NK-92 treated with Interleukin-12 subunit alpha and Interleukin-12 subunit beta, amount 100 ng/mL, for 24 hours (cell line): ENCODE data around the gene LIN7B.
"Not testable (repeated sequence)": the region's sequence is repeated elsewhere in the genome, so short reads cannot be mapped to it uniquely, and the experiment has no call there.

ENCODE experiments used
- DNase-seq: peaks from one replicate; lab custom pipeline; 2025; lab: John Stamatoyannopoulos, UW

LIN7B gene

DNA sequence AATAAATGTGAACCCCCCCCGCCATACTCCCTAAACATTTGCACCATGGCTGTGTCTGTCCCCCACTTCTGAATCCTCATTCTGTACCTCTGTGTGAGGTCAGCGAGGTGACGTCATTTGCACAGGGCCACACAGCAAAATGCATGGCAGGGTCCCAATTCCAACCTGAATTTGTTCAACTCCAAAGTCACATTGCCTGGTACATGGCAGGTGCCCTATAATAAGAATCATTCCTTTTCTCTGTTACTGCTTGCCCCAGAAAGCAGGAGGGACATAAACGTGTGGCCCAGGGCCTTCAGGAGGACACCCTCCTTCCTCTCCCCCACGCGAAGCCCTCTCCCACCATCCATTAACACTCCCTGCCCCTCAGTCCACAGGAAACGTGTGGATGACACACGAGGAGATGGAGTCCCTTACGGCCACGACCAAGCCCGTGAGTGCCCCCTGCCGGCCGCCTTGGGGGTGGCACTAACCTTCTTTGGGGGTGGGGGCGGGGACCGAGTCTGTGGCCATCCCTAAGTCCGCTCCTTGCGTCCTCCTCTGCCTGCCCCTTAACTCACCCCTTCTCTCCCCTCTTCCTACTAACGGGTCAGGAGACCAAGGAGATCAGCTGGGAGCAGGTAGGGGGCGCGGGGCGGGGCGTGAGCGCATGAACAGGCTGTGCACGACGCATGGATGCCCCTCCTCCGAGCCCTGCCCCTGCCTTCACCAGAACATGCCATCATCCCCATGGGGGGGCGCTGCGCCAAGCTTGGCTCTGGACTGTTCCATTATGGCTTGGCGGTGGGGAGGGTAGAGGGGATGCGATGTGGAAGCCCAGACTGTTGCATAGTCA lies 31.6 kb downstream of the LIN7B start:
- peak; percentile 38 for DNase-seq

DNA sequence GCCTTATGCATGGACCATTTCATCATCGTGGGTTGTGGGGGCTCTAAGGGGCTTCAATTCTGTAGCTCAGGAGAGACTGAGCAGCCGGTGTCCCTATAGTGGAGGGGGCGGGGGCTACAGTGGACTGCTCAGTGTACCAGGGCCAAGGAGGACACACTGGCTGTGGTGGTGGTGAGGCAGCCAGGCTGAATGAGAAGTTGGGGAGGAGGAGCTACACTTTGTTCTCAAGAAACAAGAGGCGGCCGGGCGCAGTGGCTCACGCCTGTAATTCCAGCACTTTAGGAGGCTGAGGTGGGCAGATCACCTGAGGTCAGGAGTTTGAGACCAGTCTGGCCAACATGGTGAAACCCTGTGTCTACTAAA lies 32.2 kb downstream of the LIN7B start:
- not testable (repeated sequence) for DNase-seq

DNA sequence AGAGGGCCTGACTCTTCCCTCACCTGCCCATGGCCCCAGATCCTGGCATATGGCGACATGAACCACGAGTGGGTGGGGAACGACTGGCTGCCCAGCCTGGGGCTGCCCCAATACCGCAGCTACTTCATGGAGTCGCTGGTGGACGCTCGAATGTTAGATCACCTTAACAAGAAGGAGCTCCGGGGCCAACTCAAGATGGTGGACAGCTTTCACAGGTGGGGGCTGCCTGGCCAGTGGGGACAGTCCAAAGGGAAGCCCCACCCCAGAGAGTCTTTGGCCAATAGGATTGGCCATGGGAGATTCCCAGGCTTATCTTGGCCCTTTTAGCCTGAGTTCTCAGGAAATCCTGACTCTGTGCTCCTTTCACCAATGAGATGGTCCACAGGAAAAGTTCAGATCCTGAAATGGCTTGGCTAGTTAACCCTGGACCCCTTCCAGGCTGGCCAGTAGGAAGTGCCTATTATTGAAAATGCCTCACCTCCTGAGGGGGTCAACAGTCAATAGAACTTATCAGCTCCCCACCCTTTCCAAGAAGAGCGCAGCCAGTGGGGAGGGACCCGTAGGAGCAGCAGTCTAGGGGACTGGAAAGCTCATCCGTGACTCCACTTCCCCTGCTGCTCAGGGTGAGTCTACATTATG lies 34.0 kb downstream of the LIN7B start:
- DNase-seq: no peak

DNA sequence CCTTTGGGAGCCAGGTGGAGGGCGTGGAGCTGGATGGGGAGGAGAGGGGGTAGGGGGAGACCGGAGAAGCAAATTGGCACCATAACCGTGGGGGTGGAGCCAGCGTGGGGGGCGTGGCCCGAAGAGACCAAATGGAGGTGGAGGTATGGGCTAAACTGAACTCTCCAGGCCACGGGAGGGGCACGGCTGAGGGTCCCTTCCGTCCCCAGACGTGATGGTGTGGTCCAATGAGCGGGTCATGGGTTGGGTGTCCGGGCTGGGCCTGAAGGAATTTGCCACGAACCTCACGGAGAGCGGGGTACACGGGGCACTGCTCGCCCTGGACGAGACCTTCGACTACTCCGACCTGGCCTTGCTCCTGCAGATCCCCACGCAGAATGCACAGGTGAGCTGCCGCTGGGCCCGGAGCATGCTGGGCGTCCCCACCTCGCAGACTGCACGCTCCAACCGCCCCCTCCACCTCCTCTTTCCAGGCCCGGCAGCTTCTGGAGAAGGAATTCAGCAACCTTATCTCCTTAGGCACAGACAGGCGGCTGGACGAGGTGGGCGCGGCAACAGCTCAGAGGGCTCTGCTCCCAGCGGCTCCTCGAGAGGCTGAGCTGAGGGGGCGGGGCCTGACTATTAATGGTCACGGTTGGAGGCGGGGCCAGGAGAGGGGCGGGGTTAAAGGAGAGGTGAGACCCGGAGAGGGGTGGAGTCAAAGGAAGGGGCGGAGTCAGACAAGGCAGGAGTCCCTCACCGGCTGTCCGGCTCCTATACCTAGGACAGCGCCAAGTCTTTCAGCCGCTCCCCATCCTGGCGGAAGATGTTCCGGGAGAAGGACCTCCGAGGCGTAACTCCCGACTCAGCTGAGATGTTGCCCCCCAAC lies 34.8 kb downstream of the LIN7B start:
- peak; percentile 21 for DNase-seq

DNA sequence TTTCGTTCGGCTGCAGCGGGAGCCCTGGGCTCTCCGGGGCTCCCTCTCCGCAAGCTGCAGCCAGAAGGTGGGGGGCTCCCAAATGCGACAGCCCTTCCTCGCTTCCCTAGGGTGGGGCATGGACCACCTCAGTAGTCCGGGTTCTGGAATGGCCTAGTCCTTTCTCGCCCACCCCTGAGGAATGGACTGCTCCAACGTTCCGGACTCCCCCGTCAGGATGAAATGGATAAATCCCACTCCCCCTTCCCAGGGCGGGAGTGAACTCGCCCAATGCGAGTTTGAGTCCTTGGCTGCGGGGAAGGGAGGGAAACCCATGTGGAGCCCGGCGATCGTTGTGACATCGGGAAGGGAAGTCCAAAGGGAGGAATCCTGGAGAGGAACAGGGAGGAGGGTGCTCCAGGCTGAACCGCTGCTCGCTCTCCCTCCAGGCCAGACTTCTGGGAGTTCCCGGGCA lies 35.5 kb downstream of the LIN7B start:
- no peak for DNase-seq

DNA sequence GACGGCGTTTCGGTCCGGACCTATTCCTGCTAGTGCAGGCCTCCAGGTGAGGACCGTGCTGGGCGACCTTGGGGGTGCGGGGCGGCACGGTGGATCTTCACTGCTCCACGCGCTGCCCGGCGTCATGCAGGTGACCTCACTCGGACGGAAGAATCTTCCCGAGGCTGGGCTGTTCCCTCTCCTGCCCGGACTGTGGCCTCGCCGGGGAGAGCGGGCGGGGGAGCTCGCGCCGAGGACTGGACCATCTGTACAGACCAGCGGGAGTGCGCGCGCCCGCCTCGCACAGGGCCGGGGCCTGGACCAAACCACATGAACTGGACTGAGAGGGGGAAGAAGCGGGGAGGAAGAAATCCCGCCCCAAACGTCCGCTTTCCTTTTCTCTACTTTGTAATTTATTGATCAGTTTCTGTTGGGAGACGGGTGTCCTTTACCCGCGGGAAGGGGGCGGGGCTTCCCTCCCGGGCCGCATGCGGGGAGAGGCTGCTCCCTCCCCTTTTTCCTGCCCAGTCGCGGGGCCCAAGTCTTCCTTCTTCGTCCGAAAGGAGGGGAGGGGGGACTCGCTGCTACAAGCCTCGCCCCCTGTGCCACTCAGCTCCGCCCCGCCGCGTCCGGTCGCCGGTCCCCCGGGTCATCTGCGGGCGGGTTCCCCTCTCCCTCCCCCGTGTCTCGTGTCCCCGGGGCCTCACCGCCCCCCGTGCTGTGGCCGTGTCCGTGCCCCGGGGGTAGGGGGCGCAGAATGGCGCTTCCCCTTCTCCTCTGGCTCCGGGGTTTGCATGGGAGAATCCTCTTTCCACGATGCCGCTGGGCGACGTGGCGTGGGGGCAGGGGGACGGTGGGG lies 36.2 kb downstream of the LIN7B start:
- DNase-seq: no peak

DNA sequence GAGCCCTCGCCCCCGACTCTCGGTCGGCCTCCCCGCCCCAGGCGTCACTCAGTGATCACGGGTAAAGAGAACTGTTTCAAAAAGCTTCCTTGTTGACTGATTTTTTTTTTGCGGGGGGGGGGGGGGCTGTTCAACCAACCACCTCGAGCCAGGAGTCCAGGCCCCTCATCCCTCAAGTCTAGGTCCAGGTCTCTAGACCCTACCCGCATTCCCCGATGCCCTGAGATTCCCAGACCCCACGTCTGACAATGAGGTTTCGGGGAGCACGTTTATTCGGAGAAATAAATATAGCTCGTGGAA lies 36.7 kb downstream of the LIN7B start:
- DNase-seq: no peak

DNA sequence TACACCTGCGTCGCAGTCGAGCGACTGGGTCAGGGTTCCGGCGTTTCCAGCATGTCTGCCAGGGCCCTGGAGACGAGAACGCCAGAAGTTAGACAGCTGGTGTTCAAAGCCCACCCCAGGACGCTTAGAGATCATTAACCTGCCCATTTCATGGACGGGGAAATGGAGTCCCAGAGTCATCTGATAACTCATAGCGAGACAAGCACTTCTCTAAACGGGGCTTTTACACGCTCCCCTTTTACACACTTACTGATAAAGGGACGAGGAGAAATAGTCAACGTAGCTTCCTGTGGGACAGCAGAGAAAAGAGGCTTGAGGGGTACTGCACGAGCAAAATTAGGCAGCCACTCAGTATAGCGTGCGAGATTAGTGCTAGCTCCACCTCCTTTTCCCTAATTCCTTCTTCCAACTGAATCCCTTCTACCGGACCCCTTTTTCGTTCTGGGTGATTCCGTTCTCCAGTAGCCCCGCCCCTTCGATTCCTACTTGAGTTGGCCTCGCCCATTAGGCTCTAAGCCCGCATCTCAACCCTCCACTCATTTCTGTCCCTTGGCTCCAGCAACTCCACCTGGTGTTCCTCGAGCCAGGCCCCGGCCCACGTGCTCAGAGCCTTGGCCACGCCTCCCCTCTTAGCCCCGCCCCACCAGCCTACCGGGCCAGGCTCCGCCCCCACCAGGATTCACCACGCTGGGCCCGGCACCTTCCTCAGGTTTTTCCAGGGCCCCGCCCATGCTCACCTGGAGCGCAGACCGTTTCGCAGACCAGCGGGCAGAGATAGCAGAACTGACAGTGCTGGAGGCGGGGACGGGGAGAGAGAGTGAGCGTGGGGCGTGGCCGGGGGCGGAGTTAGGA lies 37.3 kb downstream of the LIN7B start:
- DNase-seq: no peak

DNA sequence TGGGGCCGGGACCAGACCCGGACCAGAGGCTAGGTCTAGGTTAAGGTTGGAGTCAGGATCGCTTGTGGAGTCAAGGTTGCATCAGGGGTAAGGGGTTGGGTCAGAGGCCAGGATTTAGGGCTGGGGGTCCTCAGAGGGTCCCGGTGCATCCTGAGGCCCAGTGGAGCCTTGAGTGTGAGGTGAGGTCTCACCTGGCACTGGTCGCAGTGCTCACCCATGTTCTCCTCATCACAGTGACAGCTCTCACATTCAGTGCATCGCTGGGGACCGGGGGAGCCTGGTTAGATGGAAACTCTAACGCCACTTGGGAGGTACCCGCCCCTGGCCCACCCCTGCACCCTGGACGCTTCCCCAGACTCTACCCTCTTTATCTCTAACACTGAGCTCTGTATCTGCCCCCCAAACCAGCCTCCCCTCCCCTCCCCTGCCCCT lies 38.0 kb downstream of the LIN7B start:
- DNase-seq: no peak

DNA sequence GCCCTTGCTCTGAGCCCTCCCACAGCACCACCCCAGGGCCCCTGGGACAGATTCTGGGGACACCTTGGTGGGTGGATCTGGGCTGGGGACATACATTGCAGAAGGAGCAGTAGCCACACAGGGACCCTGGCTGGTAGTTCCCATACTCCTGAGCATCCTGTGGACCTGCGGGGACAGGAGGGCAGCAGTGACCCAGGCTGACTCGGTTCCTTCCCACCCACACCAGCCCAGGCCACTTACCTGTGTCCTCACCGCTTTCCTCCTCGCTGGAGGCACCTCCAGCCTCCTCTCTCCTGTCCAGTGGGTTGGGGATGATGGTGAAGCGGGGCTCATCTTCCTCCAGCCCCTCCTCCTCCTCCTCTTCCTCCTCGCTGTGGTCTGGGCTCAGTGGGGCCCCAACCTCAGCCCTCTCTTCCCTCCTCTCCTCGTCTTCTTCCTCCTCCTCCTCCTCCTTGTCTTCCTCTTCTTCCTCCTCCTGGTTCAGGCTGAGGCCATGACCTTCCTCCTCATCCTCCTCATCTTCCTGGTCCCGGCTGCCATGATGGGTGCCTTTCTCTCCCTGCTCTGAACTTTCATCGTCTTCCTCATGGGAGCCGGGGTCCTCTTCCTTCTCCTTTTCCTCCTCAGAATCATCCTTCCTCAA lies 39.1 kb downstream of the LIN7B start:
- no peak for DNase-seq

DNA sequence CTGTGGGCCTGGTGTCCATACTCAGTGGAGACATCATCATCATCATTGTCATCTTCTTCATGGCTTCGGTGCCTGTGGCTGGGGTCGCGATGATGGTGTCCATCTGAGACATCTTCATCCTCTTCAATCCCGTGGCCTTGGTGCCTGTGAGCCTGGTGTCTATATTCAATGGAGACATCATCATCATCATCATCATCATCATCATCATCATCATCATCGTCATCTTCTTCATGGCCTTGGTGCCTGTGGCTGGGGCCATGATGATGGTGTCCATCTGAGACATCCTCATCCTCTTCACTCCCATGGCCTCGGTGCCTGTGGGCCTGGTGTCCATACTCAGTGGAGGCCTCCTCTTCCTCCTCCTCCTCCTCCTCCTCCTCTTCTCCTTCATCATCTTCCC lies 40.1 kb downstream of the LIN7B start:
- no peak for DNase-seq

DNA sequence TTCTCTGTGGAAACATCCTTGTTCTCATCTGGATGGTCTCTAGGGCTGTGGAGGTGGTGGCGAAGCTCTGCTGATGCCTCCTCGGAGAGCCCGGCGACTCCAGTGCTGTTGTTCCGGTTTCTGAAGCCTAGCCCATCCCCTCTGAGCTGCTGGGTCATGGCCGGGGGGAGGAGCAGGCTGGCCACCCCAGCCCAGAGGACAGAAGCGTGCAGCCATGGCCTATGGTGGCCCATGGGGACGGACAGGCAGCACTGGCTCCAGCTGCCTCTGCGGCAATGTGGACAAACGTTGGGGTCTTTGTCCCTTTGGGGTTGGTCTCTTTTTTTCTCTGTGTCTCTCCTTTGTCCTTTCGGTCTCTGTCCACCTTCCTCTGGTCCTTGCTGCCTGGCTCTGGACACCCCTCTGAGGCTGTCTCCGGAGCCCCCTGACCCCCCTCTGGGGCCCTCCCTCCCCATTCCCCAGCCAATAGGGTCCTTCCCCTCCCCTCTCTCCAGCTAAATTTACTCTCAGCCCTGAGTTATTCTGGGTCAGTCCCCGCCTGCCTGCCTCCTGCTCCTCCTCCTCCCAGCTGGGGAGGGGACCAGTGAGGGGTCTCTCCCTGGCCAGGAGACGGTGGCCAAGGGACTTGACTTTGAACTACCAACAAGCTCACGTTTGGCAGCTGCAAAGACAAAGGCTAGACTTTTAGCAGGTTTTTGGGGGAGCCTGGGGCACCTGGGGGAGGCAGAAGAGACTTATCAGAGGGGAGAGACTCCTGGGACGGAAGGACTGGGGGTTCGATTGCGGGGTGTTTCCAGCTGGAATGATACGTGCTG lies 41.0 kb downstream of the LIN7B start, which contains the start of gene HRC:
Gene HRC (minus strand): TSS at position 392 of the 815 bp plus-strand sequence. CDS start 159 bp downstream, at position 233.
- no peak for DNase-seq

DNA sequence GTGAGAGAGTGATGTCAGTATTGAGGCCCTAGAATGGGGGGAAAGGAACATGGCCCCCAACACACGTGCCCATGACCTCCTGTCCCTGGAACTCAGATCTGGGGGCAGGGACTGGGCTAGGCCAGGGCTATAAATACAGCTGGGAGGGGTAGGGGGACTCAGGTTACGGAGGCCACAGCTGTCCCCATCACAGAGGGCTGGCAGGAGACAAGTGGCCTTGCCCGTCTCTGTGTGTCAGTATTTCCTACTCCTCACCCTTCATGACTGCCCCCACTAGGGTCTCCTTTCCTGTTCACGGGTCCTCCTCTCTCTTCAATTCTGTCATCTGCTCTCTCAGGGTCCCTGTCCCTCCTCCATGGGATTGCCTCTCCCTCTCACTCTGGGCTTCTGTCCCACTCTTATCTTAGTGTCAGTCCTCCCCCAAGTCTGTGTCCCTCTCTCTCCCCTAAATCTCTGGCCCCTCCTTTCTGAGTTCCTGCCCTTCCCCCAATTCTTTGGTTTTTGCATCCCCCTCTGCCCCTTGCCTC lies 41.7 kb downstream of the LIN7B start:
- no peak for DNase-seq

DNA sequence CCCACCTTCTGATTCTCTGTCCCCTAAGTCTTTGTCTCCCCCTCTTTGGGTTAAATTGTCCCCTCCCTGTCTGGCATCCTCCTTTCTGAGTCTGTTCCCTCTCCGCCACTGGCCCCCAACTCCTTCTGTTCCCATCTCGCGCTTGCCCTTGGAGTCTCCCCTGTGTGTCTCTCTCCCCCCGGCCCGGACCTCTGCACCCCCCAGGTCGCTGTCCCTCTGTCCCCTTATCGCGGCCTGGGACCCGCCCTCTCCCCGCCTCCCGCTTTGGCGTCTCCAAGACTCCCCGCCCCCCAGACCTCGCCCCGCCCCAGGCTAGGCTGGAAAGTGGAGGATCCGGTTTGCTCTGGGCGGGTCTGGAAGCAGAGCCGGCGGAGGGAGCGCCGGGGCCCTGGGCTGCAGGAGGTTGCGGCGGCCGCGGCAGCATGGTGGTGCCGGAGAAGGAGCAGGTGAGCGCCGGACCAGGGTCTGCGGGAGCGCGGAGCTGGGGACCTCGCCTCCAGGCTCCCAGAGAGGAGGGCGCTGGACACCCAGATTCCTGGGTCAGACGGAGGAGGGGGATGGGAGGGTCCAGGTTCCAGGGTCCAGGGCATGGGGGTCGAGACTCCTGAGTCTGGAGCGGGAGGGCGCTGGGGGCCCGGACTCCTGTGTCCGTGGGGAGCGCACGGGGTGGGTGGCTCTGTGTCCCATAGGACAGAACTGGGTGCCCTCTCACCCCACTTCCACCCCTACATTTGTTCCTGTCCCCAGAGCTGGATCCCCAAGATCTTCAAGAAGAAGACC lies 43.5 kb downstream of the LIN7B start, which contains the start of gene TRPM4:
Gene TRPM4 (plus strand): TSS at position 348 of the 780 bp plus-strand sequence. CDS start 75 bp downstream, at position 423.
- DNase-seq: no peak

DNA sequence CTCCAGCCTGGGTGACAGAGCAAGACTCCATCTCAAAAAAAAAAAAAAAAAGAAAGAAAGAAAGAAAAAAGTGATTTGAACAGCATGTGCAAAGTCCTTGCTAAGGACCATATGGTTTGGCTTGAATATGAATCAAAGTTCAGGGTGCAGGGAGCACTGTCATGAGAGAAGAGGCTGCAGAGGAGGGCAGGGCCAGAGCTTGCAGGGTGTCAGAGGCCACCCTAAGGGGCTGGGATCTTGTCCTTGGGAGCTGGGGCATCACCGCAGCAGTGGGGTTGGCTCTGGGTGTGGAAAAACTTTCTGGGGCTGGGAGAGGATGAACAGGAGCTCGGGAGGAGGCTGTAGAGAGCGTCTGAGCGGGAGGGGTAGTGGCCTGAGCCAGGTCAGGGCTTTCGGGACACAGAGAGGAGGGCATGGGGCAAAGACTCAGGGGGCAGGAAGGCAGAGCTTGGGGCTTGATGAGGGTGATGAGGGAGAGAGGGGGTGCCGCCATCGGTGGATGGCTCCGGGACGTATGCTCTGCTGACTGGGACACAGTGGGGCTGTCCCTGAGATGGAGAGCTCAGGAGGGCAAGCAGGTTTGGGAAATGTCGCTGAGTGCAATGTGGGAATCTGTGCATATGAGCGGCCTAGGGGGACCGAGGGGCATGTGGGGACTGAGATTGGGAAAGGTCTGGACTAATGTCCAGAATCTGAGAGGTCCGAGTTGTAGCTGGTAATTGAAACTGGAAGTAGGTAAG lies 46.5 kb downstream of the LIN7B start:
- DNase-seq: no peak

DNA sequence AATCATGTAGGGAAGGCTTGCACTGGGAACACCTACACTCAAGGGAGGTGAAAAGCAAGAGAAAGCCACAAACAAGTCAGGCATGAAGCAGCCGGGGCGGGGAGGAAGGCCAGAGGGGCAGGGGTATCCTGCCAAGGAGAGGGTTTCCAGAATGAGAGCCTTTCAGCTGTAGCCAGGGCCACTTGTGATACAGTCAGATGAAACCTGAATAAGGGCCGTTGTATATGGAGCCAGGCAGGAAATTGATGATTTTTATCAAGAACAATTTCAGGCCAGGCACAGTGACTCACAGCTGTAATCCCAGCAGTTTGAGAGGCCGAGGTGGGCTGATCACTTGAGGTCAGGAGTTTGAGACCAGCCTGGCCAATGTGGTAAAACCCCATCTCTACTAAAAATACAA lies 47.8 kb downstream of the LIN7B start:
- DNase-seq: no peak

DNA sequence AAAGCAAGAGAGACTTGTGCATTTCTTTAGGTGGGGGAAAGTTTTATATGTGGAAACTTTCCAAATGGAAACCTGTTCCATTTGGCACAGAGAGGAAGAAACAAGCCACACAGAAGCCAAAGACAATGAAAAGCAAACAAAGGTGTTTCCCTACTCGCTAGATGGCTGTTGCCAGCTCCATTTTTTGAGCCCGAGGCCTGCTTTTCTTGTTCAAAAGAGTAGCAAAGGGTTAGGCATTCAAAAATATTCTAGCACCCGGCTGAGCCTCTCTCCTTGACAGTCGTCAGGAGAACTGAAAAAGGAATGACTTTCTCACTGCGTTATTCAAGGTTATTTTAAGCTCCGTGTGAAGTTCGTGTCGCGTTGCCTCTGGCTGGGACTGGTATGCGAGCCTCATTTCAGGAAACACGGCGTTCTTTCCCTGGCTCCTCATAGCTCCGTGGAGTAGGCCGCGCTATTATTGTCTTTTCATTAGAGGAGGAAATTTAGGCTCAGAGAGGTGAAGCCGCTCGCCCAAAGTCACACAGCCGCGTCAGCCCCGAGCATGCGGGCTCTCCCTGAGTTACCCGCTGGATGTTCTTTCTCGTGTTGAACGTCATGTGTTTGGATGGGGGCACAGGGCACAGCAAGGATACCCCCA lies 51.1 kb downstream of the LIN7B start:
- DNase-seq: no peak
